ENCODE results near the gene DDX51. TPM values are rescaled to one million over a fixed set of nuclear protein-coding genes. Genes with fewer than 3 reads are reported as not detected.

DDX51 gene
- total RNA-seq: 10 to 100 TPM; 25.2 to 27.5 TPM

GRCh38 chr12:132144115-132144809 lies at the start of gene DDX51, which contains the start of gene NOC4L:
Gene DDX51, minus strand, starts transcription at chr12:132144319. Its CDS starts 23 bp downstream, at chr12:132144296.
Gene NOC4L, plus strand, starts transcription at chr12:132144457. Its CDS starts 32 bp downstream, at chr12:132144489.
- peaks cover 10% of the 10 kb centered on the region for H3K36me3 Mint-ChIP-seq (ENCODE audit: low read depth)
- DNase-seq: peak; percentile 94
- H3K4me1 Mint-ChIP-seq: peaks cover 33% of the 10 kb centered on the region
- no peaks in the 10 kb centered on the region for H3K27me3 Mint-ChIP-seq
- peak within 1 kb of the TSS; percentile 93 for H3K4me3 Mint-ChIP-seq
- H3K9me3 Mint-ChIP-seq: no peaks in the 10 kb centered on the region
- peak within 1 kb of the TSS; percentile 95 for H3K27ac Mint-ChIP-seq
- POLR2A ChIA-PET: no interaction called here
- CTCF ChIA-PET: interaction anchor here (0.7 kb wide), 1 partner anchor 9 kb away, joined by 3 read pairs; no protein-coding TSS in a partner anchor

GRCh38 chr12:132191715-132192553 lies 47.8 kb upstream of the DDX51 start:
- H3K9me3 Mint-ChIP-seq: peaks cover 16% of the 10 kb centered on the region
- DNase-seq: no peak
- peaks cover 15% of the 10 kb centered on the region for H3K4me1 Mint-ChIP-seq
- H3K4me3 Mint-ChIP-seq: no peak overlapping the region
- peaks cover 14% of the 10 kb centered on the region for H3K36me3 Mint-ChIP-seq (ENCODE audit: low read depth)
- ChIA-PET CTCF (interaction anchor here (0.7 kb wide), 1 partner anchor 17 kb away, joined by 4 read pairs; no protein-coding TSS in a partner anchor), POLR2A (no interaction called here)
- H3K27ac Mint-ChIP-seq: no peak overlapping the region
- no peaks in the 10 kb centered on the region for H3K27me3 Mint-ChIP-seq

- Mint-ChIP-seq H3K9me3 (peaks cover 16% of the 10 kb centered on the region), H3K36me3 (ENCODE audit: low read depth) (peaks cover 17% of the 10 kb centered on the region), H3K27ac (peak overlapping the region; percentile 72), H3K27me3 (no peaks in the 10 kb centered on the region), H3K4me3 (peak overlapping the region; percentile 90), H3K4me1 (peaks cover 24% of the 10 kb centered on the region)
- CTCF ChIA-PET: interaction anchor here (0.7 kb wide), 1 partner anchor 18 kb away, joined by 4 read pairs; no protein-coding TSS in a partner anchor
- DNase-seq: no peak
- POLR2A ChIA-PET: no interaction called here
Measured at GRCh38 chr12:132190834-132191500, 46.8 kb upstream of the DDX51 start.

- Mint-ChIP-seq H3K27me3 (no peaks in the 10 kb centered on the region), H3K36me3 (ENCODE audit: low read depth) (peaks cover 22% of the 10 kb centered on the region), H3K4me3 (peak overlapping the region; percentile 90), H3K4me1 (peaks cover 32% of the 10 kb centered on the region), H3K9me3 (peaks cover 18% of the 10 kb centered on the region), H3K27ac (peak overlapping the region; percentile 93)
- ChIA-PET CTCF (interaction anchor here (1.3 to 1.4 kb wide), 3 partner anchors 29 to 43 kb away, joined by 3 to 5 read pairs (median 4); no protein-coding TSS in a partner anchor), POLR2A (no interaction called here)
- no peak for DNase-seq
Measured at GRCh38 chr12:132190012-132190755, 46.1 kb upstream of the DDX51 start.

GRCh38 chr12:132189378-132190011 lies 45.4 kb upstream of the DDX51 start:
- POLR2A ChIA-PET: no interaction called here

GRCh38 chr12:132188916-132189325 lies 44.8 kb upstream of the DDX51 start:
- H3K4me1 Mint-ChIP-seq: peaks cover 38% of the 10 kb centered on the region
- peaks cover 4% of the 10 kb centered on the region for H3K27me3 Mint-ChIP-seq
- no peak for DNase-seq
- ChIA-PET CTCF (interaction anchor here (1.3 to 1.4 kb wide), 4 partner anchors 10 to 42 kb away, joined by 3 to 5 read pairs (median 4); no protein-coding TSS in a partner anchor), POLR2A (no interaction called here)
- peak overlapping the region; percentile 93 for H3K27ac Mint-ChIP-seq
- peaks cover 25% of the 10 kb centered on the region for H3K36me3 Mint-ChIP-seq (ENCODE audit: low read depth)
- H3K4me3 Mint-ChIP-seq: peak overlapping the region; percentile 90
- peaks cover 9% of the 10 kb centered on the region for H3K9me3 Mint-ChIP-seq

More at GRCh38 chr12:132189378-132190011, 45.4 kb upstream of the DDX51 start:
- CTCF ChIA-PET: interaction anchor here (1.3 to 1.4 kb wide), 4 partner anchors 10 to 42 kb away, joined by 3 to 5 read pairs (median 4); no protein-coding TSS in a partner anchor
- Mint-ChIP-seq H3K4me1 (peaks cover 34% of the 10 kb centered on the region), H3K4me3 (peak overlapping the region; percentile 90), H3K36me3 (ENCODE audit: low read depth) (peaks cover 25% of the 10 kb centered on the region), H3K27me3 (no peaks in the 10 kb centered on the region), H3K27ac (peak overlapping the region; percentile 93), H3K9me3 (peaks cover 15% of the 10 kb centered on the region)
- peak; percentile 95 for DNase-seq

GRCh38 chr12:132188451-132188901 lies 44.4 kb upstream of the DDX51 start:
- peaks cover 25% of the 10 kb centered on the region for H3K36me3 Mint-ChIP-seq (ENCODE audit: low read depth)
- H3K27me3 Mint-ChIP-seq: peaks cover 4% of the 10 kb centered on the region
- peaks cover 38% of the 10 kb centered on the region for H3K4me1 Mint-ChIP-seq
- H3K27ac Mint-ChIP-seq: peak overlapping the region; percentile 69
- no peak for DNase-seq
- peak overlapping the region; percentile 90 for H3K4me3 Mint-ChIP-seq
- ChIA-PET CTCF (interaction anchor here (1.3 kb wide), 3 partner anchors 9 to 41 kb away, joined by 3 to 5 read pairs (median 4); no protein-coding TSS in a partner anchor), POLR2A (no interaction called here)
- peaks cover 7% of the 10 kb centered on the region for H3K9me3 Mint-ChIP-seq

GRCh38 chr12:132187646-132188450 lies 43.7 kb upstream of the DDX51 start:
- H3K27me3 Mint-ChIP-seq: peaks cover 4% of the 10 kb centered on the region
- peaks cover 38% of the 10 kb centered on the region for H3K4me1 Mint-ChIP-seq
- peaks cover 25% of the 10 kb centered on the region for H3K36me3 Mint-ChIP-seq (ENCODE audit: low read depth)
- POLR2A ChIA-PET: interaction anchor here (1.1 kb wide), 1 partner anchor 10 kb away, joined by 5 read pairs; no protein-coding TSS in a partner anchor
- H3K4me3 Mint-ChIP-seq: peak overlapping the region; percentile 90
- H3K27ac Mint-ChIP-seq: peak overlapping the region; percentile 5
- DNase-seq: no peak
- H3K9me3 Mint-ChIP-seq: peaks cover 2% of the 10 kb centered on the region
- CTCF ChIA-PET: interaction anchor here (1.1 to 1.6 kb wide), 3 partner anchors 9 to 26 kb away, joined by 3 to 5 read pairs (median 4); no protein-coding TSS in a partner anchor

- Mint-ChIP-seq H3K27ac (peak overlapping the region; percentile 94), H3K36me3 (ENCODE audit: low read depth) (peaks cover 26% of the 10 kb centered on the region)
- CTCF ChIA-PET: interaction anchor here (1.1 to 1.6 kb wide), 2 partner anchors 12 to 25 kb away, joined by 3 to 5 read pairs; no protein-coding TSS in a partner anchor
Measured at GRCh38 chr12:132186857-132187620, 42.9 kb upstream of the DDX51 start.

More at GRCh38 chr12:132186857-132187620, 42.9 kb upstream of the DDX51 start:
- POLR2A ChIA-PET: interaction anchor here (1.1 kb wide), 1 partner anchor 9 kb away, joined by 5 read pairs; no protein-coding TSS in a partner anchor
- Mint-ChIP-seq H3K27me3 (peaks cover 4% of the 10 kb centered on the region), H3K4me1 (peaks cover 38% of the 10 kb centered on the region), H3K4me3 (peak overlapping the region; percentile 52), H3K9me3 (peaks cover 2% of the 10 kb centered on the region)
- no peak for DNase-seq
